ENCODE data around the gene MORC3.

The MORC3 gene

DNA sequence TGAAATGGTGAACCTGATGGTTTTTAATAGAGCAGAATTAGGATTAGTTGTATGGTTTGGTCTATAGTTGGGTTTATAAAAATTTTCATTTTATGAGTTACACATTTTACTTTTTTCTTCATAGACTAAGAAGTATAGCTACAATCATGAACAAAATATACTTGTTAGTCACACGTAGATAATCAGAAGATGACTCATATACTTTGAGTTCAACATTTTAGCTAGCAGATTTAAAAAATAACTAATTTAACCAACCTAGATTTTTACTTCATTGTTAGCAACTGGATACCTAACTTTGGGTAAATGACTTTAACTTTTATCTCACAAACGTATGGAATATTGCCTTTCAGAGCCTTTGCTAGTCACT is 27.9 kb downstream of the MORC3 start:
- TF ChIP-seq, protein P1, sequence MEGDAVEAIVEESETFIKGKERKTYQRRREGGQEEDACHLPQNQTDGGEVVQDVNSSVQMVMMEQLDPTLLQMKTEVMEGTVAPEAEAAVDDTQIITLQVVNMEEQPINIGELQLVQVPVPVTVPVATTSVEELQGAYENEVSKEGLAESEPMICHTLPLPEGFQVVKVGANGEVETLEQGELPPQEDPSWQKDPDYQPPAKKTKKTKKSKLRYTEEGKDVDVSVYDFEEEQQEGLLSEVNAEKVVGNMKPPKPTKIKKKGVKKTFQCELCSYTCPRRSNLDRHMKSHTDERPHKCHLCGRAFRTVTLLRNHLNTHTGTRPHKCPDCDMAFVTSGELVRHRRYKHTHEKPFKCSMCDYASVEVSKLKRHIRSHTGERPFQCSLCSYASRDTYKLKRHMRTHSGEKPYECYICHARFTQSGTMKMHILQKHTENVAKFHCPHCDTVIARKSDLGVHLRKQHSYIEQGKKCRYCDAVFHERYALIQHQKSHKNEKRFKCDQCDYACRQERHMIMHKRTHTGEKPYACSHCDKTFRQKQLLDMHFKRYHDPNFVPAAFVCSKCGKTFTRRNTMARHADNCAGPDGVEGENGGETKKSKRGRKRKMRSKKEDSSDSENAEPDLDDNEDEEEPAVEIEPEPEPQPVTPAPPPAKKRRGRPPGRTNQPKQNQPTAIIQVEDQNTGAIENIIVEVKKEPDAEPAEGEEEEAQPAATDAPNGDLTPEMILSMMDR (IDR thresholded peaks at IDR 0.05), result no peak

DNA sequence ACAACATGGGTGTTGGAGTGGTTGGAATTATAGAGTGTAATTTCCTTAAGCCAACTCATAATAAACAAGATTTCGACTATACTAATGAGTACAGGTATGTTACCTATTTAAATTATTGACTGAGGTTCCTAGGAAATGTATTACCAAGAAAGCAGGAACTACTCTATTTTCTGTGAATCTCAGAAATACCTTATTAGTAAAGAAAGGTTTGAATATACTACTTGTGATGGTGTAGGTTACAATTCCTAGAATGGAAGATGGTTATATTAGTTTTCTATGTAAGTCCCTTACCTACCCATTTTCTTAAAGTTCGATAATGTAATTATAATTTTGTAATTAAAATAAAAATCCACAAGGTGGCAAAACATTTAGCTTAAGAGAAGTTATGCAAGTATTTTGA is 29.3 kb downstream of the MORC3 start:
- TF ChIP-seq, protein P1 (IDR thresholded peaks at IDR 0.05), result no peak

DNA sequence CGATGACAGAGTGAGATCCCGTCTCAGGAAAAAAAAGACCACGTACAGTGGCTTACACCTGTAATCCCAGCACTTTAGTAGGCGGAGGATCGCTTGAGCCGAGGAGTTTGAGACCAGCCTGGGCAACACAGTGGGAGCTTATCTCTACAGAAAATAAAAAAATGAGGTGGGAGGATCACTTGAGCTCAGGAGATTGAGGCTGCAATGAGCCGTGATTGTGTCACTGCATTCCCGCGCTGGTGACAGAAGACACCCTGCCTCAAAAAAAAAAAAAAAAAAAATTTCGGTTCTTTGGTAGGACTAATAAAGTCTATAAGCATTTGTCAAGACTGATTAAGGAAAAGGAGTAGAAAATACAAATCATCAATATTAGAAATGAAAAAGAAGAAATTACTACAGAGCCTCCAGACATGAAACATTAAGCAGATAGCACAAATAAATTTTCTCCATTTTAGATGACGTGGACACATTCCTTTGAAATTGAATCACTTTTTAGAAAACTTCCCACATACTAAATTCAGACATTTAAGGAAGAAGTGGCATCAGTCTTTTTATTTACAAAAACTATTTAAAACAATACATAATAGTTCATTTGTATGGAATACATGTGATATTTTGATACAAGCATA is 30.4 kb downstream of the MORC3 start:
- TF ChIP-seq, protein P1 (IDR thresholded peaks at IDR 0.05), result no peak

DNA sequence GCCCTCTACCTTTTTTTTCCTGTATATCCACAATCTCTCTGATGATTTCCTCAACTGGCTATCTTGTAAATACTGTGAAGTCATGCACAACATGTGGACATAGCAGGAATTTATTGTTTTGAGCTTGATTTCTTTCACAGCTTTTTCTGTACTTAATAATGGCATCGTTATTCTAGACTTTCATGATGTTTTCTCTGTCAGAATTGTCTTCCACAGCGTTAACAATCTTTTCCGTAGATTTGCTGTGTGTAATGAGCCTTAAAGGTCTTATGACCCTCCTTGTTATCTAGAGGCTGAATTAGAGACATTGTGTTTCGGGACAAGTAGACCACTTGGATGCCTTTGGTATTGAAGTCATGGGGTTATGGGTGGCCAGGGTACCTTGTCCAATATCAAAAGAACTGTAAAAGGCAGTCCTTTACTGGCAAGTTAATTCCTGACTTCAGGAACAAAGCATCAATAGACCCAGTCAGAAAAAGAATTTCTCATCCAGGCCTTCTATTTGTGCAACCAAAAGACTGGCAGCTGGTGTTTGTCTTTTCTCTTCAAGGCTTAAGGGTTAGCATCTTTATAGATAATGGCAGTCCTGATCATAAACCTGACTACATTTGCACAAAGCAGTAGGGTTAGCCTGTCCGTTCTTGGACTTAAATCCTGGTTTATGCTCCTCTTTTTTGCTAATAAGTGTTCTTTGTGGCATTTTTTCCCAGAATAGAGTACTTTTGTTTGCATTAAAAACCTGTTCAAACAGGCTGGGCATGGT is 35.1 kb downstream of the MORC3 start:
- TF ChIP-seq, protein P1 (IDR thresholded peaks at IDR 0.05), result no peak

DNA sequence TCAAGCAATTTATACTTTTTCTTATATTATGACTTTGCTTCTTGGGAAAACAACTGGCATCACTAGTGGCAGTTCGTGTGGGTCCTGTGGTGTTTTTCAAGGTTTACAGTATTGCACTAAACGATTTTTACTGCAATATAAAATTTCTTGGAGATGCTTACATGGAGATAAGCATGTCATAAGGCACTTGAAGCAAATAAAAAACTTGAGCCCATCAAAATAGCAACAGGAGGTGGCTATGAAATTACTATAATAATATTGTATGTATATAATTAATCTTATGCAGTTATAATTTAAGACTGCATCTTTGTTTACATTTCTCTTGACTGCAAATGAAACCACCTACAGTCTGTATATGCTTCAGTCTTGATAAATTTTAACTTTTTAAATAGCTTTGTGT is 35.9 kb downstream of the MORC3 start:
- TF ChIP-seq, protein P1 (IDR thresholded peaks at IDR 0.05), result no peak

DNA sequence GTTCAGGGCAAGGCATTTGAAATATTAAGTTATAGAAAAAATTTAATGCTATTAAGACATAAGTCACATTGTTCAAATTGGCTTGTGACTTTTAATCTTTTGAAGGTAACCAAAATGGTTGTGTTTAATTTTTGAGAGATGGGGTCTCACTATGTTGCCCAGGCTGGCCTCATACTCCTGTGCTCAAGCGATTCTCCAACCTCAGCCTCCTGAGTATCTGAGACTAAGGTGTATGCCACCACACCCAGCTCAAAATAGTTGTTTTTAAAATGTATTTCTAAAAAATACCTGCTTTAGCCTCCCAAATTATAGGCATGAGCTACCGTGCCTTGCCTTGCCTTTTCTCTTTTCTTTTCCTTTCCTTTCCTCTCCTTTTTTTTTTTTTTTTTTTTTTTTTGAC is 39.2 kb downstream of the MORC3 start:
- TF ChIP-seq, protein P1 (IDR thresholded peaks at IDR 0.05), result no peak

DNA sequence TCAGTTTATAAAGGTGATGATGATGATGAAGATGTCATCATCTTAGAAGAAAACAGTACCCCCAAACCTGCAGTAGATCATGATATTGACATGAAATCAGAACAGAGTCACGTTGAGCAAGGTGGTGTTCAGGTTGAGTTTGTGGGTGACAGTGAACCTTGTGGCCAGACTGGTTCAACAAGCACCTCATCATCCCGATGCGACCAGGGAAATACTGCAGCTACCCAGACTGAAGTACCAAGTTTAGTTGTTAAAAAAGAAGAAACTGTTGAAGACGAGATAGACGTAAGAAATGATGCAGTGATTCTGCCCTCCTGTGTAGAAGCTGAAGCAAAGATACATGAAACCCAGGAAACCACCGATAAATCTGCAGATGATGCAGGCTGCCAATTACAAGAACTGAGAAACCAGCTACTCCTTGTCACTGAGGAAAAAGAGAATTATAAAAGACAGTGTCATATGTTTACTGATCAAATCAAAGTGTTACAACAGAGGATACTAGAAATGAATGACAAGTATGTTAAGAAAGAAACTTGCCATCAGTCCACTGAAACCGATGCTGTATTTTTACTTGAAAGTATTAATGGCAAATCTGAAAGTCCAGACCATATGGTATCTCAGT is 49.2 kb downstream of the MORC3 start:
- TF ChIP-seq, protein P1 (IDR thresholded peaks at IDR 0.05), result no peak

Data from LNCAP (cell line).